PFSK-1 (cell line): ENCODE measurements around the gene WDR37.

Experiments used
- POLR2AphosphoS5 ChIP-seq: IDR thresholded peaks from 2 replicates; pipeline ENCODE4 v1.6.1; 2012; ENCODE audit warnings: low read depth, mild to moderate bottlenecking, control low read depth, low read length, moderate library complexity
- REST ChIP-seq, 2 experiments: IDR thresholded peaks; 2 replicates each; pipeline versions ENCODE4 v1.6.1 to v1.8.0; 2011 to 2012; ENCODE audit warnings: low read depth in 2 of 2, low read length in 2 of 2, control low read depth in 1 of 2, inconsistent platforms in 1 of 2, mild to moderate bottlenecking in 1 of 2, moderate library complexity in 1 of 2; ENCODE audit not compliant: insufficient read depth in 1 of 2
- SIN3A ChIP-seq: IDR thresholded peaks from 2 replicates; pipeline ENCODE4 v1.6.1; 2012; ENCODE audit warnings: mild to moderate bottlenecking, low read length, moderate library complexity, borderline replicate concordance; ENCODE audit not compliant: insufficient read depth
- TAF1 ChIP-seq: IDR thresholded peaks from 2 replicates; pipeline ENCODE4 v1.6.1; 2012; ENCODE audit warnings: low read length, control low read depth, borderline replicate concordance; ENCODE audit not compliant: insufficient read depth

GRCh38 chr10:1128649-1129048, 72.5 kb downstream of the WDR37 start:
- TF ChIP-seq REST (IDR thresholded peaks at IDR 0.05; ENCODE audit: insufficient read depth in 1 of 2, low read depth in 2 of 2, low read length in 2 of 2) (no peak), POLR2AphosphoS5 (no peak), SIN3A (no peak), TAF1 (no peak)
